Naive thymus-derived CD4-positive, alpha-beta T cell (primary cell): ENCODE data around the gene DNAJC13. TPM values are rescaled to one million over a fixed set of nuclear protein-coding genes. Genes with fewer than 3 reads are reported as not detected.

Experiments used
- polyA plus RNA-seq, 2 donors: library from polyadenylated mRNA; unstranded; fragments of 300-500 nt; fragmentation: Illumina TruSeq; gene quantifications; one replicate each; pipeline ENCODE4 v1.2.3, GENCODE V29; 2021
- total RNA-seq, 6 experiments: library from RNA in 5 of 6; stranded (reverse) in 5 of 6; gene quantifications; 1 replicate in 5 of 6; 2 replicates in 1 of 6; pipeline ENCODE4 v1.2.3 and lab custom pipeline; 2021 to 2026

Gene DNAJC13
- total and polyA plus RNA-seq, 7 experiments from 2014 or later, result 10.3 to 41.5 (median 35.0) TPM

Other genes starting within 250 kb of the DNAJC13 start
- 10 to 100 TPM in 1 of 5 experiments, 1 to 10 TPM in 1, under 1 TPM in 1, not detected in 2; 0.32 to 19.0 (median 1.9) TPM for gene ACP3, start 100.1 kb upstream of the DNAJC13 start, total RNA-seq
- not detected for gene ACP3, start 100.1 kb upstream of the DNAJC13 start, polyA plus RNA-seq
- under 1 TPM in 3 of 5 experiments, not detected in 2; 0.16 to 0.51 (median 0.19) TPM for gene ACKR4, start 179.8 kb downstream of the DNAJC13 start, total RNA-seq
- gene ACKR4, start 179.8 kb downstream of the DNAJC13 start, polyA plus RNA-seq, result not detected
- 10 to 100 TPM; 15.0 to 33.7 (median 27.5) TPM for gene ACAD11, start 242.3 kb downstream of the DNAJC13 start, total RNA-seq
- 10 to 100 TPM in 1 of 2 donors, 1 to 10 TPM in 1; 6.0 to 11.7 TPM for gene ACAD11, start 242.3 kb downstream of the DNAJC13 start, polyA plus RNA-seq
- 10 to 100 TPM; 26.8 to 41.5 (median 35.5) TPM for gene UBA5, start 242.8 kb downstream of the DNAJC13 start, total RNA-seq
- gene UBA5, start 242.8 kb downstream of the DNAJC13 start, polyA plus RNA-seq, result 10 to 100 TPM; 42.6 to 43.1 TPM